ENCODE data around the gene OXCT2. TPM values are rescaled to one million over a fixed set of nuclear protein-coding genes. Genes with fewer than 3 reads are reported as not detected.

The OXCT2 gene
- 6.1 and 6.5 TPM in 2 replicates for total RNA-seq

GRCh38 chr1:39771022-39771532 is at the start of gene OXCT2:
Gene OXCT2 (minus strand): TSS chr1:39771348. CDS start chr1:39771255, 93 bp downstream.

DNA sequence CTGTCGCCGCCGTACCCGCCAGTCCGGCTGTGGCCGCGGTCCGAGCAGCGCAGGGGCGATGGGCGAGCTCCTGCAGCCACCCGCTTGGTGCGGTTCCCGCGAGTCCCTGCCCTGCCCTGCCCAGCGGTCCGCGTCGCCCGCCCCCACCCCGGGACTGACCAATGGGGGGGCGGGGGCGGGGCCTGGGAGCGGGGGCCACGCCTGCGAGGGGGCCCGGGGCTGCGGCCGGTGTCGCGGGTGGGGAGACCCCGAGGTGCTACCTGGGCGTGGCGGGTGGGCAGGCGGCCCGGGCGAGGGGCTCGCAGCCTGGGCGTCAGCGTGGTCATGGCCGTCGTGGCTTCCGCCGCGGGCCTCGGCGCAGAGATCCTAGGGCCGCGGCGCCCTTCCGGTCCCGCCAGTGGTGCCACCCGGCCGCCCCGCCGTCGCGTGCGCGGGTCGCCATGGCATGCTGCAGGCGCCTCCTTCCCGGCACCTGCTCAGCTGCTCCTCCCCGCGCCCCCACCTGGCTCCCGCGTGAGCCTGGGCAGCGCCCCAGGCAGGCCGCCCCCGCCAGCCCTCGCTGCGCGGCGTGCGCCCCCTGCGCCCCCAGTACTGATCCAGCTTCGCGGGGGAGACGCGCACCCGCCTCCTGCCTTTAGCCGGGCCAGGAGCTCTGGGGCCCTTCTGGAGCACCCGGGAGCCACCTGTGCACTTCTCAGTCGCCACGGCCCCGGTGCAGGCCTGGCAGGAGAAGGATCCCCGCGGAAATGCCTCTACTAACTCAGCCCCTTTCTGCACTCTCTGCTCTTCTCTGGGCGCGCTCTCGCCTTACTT is 17.8 kb upstream of the OXCT2 start, which contains the start of gene BMP8B:
TSS of gene BMP8B (minus strand) at position 108 of the 813 bp plus-strand sequence. CDS start 380 bp downstream, outside the sequence.

GRCh38 chr1:39738622-39739366 is 32.4 kb downstream of the OXCT2 start, which contains the start of gene PPIE:
Gene PPIE (plus strand): TSS chr1:39738882. CDS start chr1:39738901, 19 bp downstream.

Other genes starting within 250 kb of the OXCT2 start
- 133 and 198 TPM in 2 replicates for gene PABPC4, start 194.6 kb downstream of the OXCT2 start, total RNA-seq
- gene HEYL, start 131.7 kb downstream of the OXCT2 start, total RNA-seq, result 0.09 and 0.22 TPM in 2 replicates
- gene NT5C1A, start 99.2 kb downstream of the OXCT2 start, total RNA-seq, result not detected in 2 replicates
- gene HPCAL4, start 79.9 kb downstream of the OXCT2 start, total RNA-seq, result under 0.01 TPM in 1 of 2 replicates, not detected in the other
- 42.7 and 49.2 TPM in 2 replicates for gene PPIE, start 32.5 kb downstream of the OXCT2 start, total RNA-seq
- under 0.01 and 0.22 TPM in 2 replicates for gene BMP8B, start 17.5 kb upstream of the OXCT2 start, total RNA-seq
- gene TRIT1, start 112.2 kb upstream of the OXCT2 start, total RNA-seq, result 12.7 and 24.1 TPM in 2 replicates
- 0.22 and 0.26 TPM in 2 replicates for gene MYCL, start 130.6 kb upstream of the OXCT2 start, total RNA-seq
- 0.17 and 0.33 TPM in 2 replicates for gene MFSD2A, start 183.8 kb upstream of the OXCT2 start, total RNA-seq

Data from dermis lymphatic vessel endothelial cell (primary cell).